GM18867 (cell line): ENCODE data around the gene PIEZO2.
"Not testable (repeated sequence)": the region's sequence is repeated elsewhere in the genome, so short reads cannot be mapped to it uniquely, and the experiment has no call there.

Source experiments
- ATAC-seq: cut with Tn5 transposase; IDR thresholded peaks from one replicate; pipeline ENCODE4 v1.9.1; 2021; ENCODE audit warnings: mild to moderate bottlenecking, moderate library complexity; ENCODE audit not compliant: unreplicated experiment

Gene PIEZO2

DNA sequence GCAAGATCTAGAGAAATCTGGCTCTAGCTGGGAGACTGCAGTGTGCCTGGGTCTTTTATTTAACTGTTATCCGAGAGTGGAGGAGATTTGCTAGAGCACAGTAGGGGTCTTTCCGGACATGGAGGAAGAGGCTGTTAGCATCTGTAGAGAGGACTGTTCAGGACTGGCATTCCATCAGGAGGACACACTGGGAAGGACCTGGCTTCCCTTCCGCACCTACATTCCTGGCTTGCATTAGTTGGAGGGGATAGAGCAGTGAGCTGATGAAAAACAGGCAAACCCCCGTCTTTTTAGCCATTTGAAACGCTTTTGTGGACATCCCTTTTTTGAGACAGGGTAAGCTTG lies 874 bp upstream of the PIEZO2 start:
- no peak for ATAC-seq

DNA sequence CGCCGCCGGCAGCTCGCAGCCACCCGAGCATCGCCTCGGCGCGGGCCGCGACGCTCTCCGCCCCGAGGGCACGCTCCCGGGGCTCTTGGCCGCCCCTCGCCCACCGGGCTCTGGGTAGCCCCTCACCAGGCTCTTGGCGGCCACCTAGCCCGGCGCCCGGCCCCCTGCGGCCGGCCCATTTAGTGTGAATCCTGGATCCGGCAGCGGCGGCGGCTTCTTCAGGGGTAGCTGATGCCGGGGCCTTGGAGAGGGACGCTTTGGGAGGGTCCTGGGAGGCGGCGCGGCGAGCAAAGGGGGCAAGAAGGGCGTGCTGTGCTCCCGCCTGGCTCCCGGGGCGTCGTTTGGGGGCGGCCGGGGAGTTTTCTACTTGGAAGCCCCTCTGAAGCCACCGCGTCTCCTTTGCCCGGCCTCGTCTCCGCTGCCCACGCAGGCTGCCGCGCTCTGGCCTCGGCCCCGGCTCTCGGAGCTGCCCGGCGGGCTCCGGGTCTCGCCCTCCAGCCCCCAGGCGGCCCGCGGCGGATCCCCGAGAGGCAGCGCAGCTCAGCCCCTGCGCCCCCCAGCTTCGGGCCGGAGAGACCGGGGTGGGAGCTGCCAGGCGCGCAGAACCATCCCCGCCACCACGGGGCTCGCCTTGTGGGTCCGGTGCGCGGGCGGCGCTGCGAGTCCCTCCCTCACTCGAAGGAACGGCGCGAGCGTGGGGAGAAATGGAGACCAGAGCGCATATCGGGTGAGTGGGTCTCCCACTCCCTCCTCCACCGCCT lies 509 bp downstream of the PIEZO2 start:
- ATAC-seq: no peak

DNA sequence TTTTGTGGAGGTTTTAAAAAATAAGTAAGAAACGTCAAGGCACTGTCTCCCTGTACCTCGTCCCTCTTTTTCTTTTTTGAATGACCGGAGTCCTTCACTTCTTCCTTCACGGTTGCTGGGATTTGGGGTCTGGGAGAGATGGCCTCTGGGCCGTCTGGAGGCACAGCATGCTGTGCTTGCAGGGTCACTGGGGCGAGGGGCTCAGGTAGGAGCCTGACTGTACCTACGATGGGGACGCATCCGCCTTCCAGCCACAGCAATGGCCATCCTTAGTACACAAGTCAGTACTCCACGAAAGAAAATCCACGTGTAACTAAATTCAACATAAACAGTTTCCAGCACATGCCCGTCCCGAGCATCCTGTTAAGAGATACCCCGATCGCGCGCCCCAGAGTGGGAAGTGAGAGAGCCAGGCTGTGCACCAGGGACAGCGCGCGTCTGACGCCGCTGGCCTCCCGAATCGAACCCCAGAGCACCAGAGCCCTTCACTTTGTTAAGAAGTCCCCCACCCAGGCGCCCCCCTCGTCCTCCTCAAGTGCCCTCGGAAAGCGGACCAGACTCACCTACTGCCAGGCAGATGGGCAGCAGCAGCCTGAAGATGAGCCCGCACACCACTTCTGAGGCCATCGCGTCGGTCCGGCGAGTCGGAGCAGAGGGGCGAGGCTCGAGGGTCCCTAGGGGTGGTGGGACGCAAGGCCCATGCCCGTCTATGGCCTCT lies 1.2 kb downstream of the PIEZO2 start:
- ATAC-seq: no peak

DNA sequence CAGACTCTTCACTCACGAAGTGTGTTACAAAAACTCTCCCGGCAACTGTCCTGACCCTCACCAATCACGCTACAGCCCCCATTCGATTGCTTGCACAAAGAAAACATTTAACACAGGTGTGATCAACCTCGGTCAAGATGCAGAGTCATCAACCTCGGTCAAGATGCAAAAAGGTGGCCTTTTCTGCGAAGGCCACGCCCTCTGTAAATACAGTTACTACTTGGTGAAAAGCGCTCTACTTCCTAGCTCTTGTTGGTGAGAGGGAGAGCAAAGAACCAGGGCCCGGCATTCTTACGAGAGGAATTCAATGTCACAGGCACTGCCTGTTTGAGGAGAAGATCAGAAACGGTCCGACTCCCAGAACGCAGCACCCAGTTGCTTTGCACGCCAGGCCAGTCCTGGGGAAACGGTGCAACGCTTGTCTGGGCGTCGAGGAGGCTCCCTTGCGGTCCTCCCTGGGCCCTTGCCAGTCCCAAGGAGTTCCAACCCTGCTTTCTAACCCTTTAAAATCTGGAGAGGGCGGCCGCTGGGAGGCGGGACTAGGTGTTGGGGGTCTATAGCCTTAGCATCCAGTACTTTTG lies 1.9 kb downstream of the PIEZO2 start:
- ATAC-seq: no peak

DNA sequence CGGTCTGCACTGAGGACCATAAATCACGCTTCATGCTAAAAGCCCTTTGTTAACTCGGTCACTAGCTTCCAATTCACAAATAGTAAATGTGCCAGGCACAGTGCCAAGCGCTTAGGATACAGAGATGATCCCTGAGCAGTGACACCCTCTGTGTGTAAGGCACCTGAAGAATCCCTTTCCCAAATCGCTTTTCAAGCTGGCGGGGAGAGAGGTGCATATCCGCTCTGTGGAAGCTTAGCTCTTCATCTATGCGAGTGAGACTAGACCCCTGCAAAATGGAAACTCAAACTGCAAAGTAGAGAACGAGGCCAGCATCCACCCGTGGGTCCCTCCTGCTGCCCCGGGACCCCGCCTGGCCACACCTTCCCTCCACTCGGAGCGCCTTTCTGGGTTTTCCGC lies 2.4 kb downstream of the PIEZO2 start:
- ATAC-seq: no peak

DNA sequence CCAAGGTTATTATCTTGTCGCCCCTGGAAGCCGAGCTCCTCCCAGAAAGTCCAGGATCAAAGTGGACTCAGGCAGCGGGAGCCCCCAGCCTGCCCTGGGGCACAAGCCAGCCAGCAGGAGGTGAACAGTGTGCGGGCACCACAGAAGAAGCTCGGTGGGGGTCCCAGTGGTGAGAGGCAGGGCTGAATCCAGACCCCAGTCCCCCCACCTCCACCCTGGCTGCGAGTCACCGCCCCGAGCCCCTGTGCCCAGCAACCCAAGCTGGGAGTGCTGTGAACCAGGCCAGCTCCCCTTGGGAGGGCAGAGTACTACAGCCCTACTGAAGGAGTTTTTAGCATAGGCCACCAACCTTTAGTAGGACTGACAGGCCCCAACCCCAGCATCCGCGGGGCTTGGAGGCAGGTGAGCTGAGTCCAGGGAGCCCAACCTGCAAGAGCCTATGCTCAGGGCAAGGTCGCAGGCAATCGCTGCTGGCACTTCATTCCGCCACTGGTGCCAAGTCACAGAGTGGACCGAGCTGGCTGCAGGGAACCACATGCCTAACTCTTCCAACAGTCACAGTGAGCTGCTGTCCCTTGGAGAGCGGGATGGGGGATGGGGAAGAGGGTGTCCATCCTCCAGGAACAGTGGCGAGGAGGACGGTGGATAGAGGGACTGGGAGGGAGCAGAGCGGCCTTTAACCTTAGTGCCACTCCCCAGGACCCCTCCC lies 3.0 kb downstream of the PIEZO2 start:
- no peak for ATAC-seq

DNA sequence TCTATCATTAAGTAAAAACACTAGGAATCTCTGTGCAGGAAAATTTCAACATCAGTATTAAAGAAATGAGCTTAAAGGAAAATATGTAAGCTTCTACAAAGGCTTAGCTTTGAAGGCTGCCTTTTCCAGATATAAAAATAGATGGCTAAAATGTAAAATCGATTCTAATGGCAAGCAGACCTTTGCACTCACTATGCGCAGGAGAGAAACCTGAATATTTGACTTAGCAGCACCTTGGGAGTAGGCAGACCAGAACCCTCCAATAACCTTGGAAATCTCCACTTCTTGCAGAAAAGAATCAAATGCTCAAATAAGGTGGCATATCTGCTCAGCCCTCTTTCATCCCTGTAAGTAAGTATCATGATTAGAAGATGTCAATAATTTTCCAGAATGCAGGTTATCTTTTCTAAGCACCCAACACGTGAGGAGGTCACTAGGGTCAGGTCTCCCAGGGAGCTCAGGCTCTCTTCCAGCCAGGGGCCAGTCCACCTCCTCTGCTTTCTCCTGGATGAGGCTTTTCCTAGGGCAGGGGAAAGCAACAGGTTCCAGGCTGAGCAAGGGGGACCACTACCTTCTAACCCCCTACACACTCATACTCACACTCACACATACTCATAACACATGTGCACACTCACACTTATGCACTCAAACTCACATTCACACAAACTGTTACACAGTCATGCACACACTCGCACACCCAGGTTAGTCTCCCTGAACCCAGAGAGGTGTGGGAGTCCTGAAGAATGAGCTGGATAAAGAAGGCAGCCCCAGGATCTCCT lies 3.8 kb downstream of the PIEZO2 start:
- no peak for ATAC-seq

DNA sequence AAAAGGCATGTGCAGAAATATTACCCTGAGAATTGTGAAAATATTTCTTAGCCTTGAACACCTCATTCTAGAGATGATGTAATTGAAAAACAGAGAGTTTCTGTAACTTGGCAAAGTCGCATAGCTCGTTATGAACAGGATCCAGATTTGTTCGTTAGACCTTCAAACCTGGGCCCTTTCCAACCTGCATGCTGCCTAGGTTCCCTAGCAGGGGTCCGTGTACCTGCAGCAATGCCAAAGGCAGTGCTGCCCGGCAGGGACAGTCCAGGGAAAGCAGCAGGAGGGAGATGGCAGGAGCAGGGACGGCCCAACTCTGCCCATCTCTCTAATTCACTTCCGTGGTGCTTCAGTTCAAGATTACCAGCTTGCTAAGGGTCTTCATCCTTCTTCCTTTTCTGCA lies 12.0 kb downstream of the PIEZO2 start:
- no peak for ATAC-seq

DNA sequence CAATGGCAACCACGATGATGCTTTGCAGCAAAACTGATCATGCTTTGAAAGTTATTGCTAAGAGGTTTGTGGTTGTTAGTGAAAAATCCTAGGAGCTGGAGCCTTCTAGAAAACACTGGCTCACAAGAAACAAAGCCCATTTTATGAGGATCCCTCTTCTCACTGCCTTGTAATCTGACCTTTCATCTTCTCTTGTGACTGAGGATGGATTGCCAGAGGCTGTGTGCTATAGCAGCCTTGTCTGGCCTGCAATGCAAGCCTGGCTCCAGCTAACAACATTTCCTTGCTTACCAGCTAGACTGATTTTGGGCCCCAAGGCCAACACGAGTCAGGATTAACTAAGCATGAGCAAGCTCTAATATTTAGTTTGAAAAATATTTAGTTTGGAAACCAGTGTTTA lies 13.1 kb downstream of the PIEZO2 start:
- ATAC-seq: no peak

DNA sequence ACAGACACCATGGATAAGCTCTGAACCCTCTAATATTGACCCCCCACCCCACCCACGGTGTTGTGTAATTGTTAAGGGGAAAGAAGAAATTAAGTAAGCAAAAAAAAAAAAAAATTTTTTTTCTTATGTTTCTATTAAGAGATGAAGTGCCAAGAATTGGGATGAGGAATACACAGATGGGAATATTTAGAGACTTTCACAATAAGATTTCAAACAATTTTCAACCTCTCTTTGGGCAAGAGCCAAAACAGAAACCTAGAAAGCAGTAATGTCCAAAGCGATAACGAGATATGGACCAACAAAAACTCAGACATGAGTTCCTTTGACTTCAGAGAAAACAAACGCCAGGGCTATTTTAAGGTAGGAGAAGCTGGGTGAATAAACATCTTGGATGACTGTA lies 14.4 kb downstream of the PIEZO2 start:
- ATAC-seq: no peak

DNA sequence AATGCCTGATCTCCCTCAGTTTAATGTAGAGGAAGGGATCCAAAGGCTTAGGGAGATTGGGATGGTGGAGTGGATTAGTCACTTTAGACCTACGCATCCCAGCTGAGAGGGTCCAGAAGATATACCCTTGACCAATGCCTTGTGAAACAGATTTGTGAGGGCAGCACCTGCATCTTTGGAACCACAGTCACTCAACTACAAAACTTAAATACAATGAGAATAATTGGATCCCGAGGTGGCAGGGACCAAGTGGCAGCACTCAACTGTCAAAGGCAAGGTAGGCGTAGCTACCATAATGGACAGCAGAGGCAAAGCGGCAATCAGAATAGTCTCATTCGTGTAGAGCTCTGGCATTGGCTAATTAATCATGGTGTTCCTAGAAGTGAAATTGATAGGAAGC lies 20.3 kb downstream of the PIEZO2 start:
- ATAC-seq: not testable (repeated sequence)

DNA sequence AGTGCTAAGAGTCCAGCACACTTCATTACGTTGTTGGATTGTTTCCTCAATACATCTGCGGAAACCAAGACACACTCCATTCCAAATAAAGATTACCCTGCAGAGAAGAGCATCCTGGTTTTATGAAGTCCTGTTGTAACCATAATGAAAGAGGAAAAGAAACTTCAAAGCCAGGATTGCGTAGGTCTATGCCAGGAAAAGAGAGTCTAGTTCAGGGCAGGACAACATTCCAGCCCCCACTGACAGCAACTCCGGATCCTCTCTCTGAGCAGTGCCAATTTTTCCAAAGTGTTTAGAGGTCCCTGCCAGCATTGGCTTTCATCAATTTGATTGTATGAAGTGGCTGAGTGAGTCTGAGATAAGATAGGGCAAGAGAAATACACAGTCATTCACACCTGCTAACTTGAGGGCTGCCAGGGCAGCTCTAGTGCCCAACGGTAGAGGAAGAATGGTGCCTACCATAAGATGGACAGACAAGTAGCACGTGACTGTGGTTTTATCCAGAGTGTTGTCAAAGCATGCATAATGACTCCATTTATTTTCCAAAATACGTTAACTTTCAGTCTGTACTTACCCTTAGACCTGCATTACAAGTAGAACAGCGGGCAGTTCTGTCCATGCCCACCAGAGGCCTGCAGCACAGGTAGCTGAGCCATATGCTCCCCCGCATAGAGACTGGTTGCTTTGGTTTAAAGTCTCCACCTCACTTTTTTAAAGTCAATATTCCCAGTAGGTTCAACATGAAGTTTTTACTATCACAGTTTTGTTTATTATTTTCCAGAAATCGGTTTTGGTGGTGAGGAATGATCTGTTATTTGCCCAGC lies 23.7 kb downstream of the PIEZO2 start:
- no peak for ATAC-seq

DNA sequence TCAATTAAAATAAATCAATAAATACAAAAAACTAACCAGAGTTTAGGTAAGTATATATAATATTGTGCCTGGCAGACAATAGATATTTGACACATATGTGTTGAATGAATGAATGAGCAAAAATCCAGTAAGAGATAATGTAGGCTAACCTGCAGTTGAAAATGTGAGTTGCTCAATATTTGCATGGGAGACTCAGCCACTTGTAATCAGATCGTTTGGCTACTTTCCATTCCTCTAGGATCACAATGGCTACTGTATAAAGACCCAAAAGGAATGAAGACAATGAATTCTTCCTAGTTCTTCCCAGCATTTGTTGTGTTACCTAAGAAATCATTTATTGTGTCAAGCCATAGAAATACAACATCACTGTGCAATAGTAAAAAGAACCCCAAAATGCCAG lies 25.3 kb downstream of the PIEZO2 start:
- ATAC-seq: no peak

DNA sequence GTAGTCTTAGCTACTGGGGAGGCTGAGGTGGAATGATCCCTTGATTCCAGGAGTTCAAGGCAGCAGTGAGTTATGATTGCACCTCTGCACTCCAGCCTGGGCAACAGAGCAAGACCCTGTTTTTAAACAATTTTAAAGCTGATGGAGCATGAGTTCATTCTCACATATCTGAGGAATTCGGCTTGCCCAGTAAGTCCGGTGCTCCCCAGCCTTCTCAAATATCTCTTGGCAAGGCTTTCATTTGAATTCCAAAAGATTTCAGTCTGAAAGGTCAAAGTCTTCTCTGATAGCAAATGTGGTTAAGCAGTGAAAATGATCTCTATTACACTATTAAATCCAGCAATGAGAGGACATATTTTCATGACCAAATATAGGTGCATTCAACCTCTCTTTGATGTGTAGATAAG lies 27.9 kb downstream of the PIEZO2 start:
- no peak for ATAC-seq

DNA sequence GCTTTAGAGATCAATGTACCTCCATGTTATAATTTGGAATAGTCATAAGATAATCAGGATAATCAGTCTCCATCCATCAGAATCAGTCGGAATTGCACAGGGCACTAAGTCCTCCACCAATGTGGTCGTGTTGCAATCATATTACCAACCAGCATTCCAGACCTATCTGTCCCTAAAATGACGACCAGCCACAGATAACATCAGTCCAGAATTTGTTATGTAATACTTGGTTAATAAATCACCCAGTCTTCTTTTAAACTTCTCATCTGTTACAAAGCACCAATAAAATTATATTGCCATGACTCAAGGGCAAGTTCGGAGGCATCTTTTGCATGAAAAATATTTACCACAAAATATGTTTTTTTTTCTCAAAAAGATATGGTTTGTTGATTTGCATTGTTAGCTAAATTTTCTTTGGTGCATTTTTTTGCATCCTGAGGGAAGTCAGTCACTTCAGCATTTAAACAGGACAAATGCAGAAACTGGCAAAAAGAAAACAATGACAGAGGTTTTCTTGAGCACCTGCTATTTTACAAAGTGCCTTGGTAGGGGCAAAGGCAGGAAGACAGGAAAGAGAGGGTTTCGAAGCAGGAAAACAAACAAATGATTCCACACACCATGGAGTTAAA lies 29.3 kb downstream of the PIEZO2 start:
- no peak for ATAC-seq

DNA sequence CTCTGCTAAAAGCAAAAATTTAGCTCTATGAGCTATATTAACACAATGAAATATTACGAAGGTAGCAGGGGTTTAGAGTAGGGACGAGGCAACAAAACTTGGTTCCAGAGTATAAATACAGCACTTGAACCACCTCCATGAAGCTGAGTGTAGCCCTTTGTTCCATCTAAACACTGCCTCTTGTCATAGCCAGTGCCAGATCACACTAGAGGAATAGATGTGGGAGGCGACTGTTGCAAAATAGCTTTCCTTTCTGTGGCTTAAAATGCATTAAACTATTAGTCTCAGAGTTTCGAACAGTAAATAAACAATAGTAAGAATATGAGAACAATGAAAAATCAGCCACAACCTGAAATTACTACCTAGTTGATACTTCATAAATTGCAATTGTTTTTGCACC lies 29.8 kb downstream of the PIEZO2 start:
- ATAC-seq: no peak

DNA sequence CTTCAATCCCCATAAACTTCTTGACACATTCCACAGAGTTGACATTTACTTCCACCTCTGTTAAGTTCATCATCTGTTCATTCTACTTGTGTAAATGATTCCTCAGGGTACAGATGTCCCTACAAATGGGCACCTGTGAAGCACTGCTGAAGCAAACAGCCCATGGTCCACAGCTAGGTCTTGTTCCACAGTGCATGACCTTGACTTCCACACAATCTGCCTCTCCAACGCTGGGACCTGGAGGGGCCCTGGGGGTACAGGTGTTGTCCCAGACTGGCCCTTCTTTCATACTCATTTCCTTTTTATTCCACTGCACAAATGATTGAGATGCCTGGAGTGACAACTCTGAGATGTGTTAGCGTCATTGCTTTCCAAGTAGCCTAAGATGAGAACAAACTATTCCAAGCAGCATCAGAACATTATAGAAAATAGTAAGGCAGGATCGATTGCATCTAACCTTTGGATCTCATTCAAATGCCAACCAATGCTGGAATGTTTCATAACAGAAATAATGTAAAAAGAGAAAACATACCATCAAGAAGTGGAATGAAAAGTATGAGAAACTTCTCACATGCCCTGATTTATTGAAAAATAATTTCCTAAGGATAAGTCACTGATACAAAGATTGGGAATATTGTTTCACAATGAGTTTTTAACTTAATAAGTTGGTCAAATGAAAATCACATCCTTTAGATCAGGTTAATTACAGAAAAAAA lies 31.2 kb downstream of the PIEZO2 start:
- no peak for ATAC-seq

DNA sequence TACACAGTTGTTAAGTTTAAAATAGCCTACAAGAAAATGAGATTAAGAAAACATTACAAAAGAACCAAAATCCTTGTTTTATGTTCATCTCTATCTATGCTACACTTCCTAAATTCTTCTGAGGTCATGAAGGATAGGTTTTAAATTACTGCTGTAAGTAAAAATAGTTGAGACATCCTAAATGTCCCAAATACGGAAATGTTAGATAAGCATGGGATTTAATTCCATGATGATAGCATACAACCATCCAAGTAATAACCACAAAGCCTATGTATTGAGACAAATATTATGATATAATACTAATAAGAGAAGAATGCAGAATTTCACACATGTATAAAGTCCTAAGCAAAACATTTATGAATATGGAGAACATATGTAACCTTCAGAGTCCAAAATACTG lies 34.1 kb downstream of the PIEZO2 start:
- ATAC-seq: no peak

DNA sequence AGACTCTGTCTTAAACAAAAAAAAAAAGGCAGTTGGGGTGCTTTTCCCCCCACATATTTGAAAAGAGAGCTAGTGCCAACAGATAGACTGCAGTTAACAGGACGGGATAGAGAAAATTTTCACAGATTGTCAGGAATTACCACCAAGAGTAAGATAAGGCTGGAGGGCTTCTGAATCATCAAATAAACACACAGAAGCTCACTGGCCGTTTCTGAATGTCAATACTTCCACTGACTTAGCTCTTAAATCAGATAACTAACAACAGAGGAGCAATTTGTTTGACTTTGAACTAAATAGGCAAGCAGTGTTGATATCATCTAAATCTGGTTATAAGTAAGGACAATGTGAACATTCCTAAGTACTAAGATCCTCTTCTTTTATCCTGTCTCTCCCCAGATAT lies 34.7 kb downstream of the PIEZO2 start:
- ATAC-seq: no peak
